Loucy (cell line): Measurements from ENCODE around the gene C1orf141.

Source experiments
- H2AFZ ChIP-seq: fragments of 200-600 bp; sonication (generic); 2 replicates; pipeline ENCODE4 v1.6.0; 2016; ENCODE audit warnings: antibody characterized with exemption, mild to moderate bottlenecking, low read length, moderate library complexity
- H3F3A ChIP-seq: fragments of 200-600 bp; 2 replicates; pipeline ENCODE4 v1.6.0; 2016; ENCODE audit warnings: antibody characterized with exemption, low read depth, mild to moderate bottlenecking
- H3K27me3 ChIP-seq: fragments of 200-600 bp; sonication (generic); 2 replicates; pipeline ENCODE4 v1.6.1; 2014; ENCODE audit warnings: low read length, mild to moderate bottlenecking; ENCODE audit not compliant: insufficient read depth, poor library complexity, severe bottlenecking
- H3K36me3 ChIP-seq: fragments of 200-600 bp; sonication (generic); 2 replicates; pipeline ENCODE4 v1.6.1; 2016; ENCODE audit warnings: low read length; ENCODE audit not compliant: insufficient read depth
- H3K4me1 ChIP-seq: fragments of 200-600 bp; sonication (generic); 2 replicates; pipeline ENCODE4 v1.5.1; 2014; ENCODE audit warnings: low read length, mild to moderate bottlenecking; ENCODE audit not compliant: insufficient read depth, poor library complexity, severe bottlenecking
- H3K4me2 ChIP-seq: fragments of 200-600 bp; sonication (generic); 2 replicates; pipeline ENCODE4 v1.6.0; 2014; ENCODE audit warnings: antibody characterized with exemption, low read length, low read depth, mild to moderate bottlenecking; ENCODE audit not compliant: poor library complexity, severe bottlenecking
- H3K4me3 ChIP-seq: fragments of 200-600 bp; sonication (generic); 2 replicates; pipeline ENCODE4 v1.5.1; 2014; ENCODE audit warnings: low read length, mild to moderate bottlenecking, mixed read lengths; ENCODE audit not compliant: poor library complexity, severe bottlenecking
- H3K79me2 ChIP-seq: fragments of 200-600 bp; sonication (generic); 2 replicates; pipeline ENCODE4 v1.6.1; 2014; ENCODE audit warnings: low read length; ENCODE audit not compliant: insufficient read depth
- H3K9ac ChIP-seq: fragments of 200-600 bp; sonication (generic); 2 replicates; pipeline ENCODE4 v1.6.0; 2014; ENCODE audit warnings: mild to moderate bottlenecking, low read depth, low read length, moderate library complexity; ENCODE audit not compliant: poor library complexity, severe bottlenecking
- H3K9me2 ChIP-seq: fragments of 200-600 bp; sonication (generic); replicated peaks from 2 replicates; pipeline ENCODE4 v1.6.1; 2016; ENCODE audit warnings: low read depth, low read length, mixed read lengths
- H3K9me3 ChIP-seq: fragments of 200-600 bp; sonication (generic); 2 replicates; pipeline ENCODE4 v1.6.1; 2014; ENCODE audit warnings: mild to moderate bottlenecking, antibody characterized with exemption, low read length, low read depth; ENCODE audit not compliant: insufficient read depth
- H4K20me1 ChIP-seq: fragments of 200-600 bp; sonication (generic); 2 replicates; pipeline ENCODE4 v1.6.0; 2014; ENCODE audit warnings: antibody characterized with exemption, low read length, mild to moderate bottlenecking; ENCODE audit not compliant: insufficient read depth, poor library complexity, severe bottlenecking
- CTCF ChIP-seq: fragments of 200-600 bp; sonication (generic); conservative IDR thresholded peaks from 2 replicates; pipeline ENCODE4 v1.5.1; 2014; ENCODE audit warnings: mild to moderate bottlenecking, antibody characterized with exemption, low read length
- EZH2phosphoT487 ChIP-seq: fragments of 200-600 bp; IDR thresholded peaks from 2 replicates; pipeline ENCODE4 v1.6.1; 2018; ENCODE audit warnings: antibody characterized with exemption, mild to moderate bottlenecking, moderate library complexity, borderline replicate concordance

Gene C1orf141

GRCh38 chr1:67146101-67146500 is 11.3 kb upstream of the C1orf141 start:
- H3K36me3 ChIP-seq = no peaks in the 10 kb centered on the region
- H4K20me1 ChIP-seq = no peaks in the 10 kb centered on the region
- no peaks in the 10 kb centered on the region for H3K9me2 ChIP-seq
- H3K27me3 ChIP-seq = no peaks in the 10 kb centered on the region
- no peaks in the 10 kb centered on the region for H3K9me3 ChIP-seq
- H3K4me1 ChIP-seq = peaks cover 6% of the 10 kb centered on the region
- no peak overlapping the region for H3K4me3 ChIP-seq
- no peaks in the 10 kb centered on the region for H3K79me2 ChIP-seq
- no peak overlapping the region for H3K9ac ChIP-seq
- H3K4me2 ChIP-seq = no peak overlapping the region
- no peak overlapping the region for H2AFZ ChIP-seq
- H3F3A ChIP-seq = no peaks in the 10 kb centered on the region
- no peak for TF ChIP-seq EZH2phosphoT487
- TF ChIP-seq CTCF = no peak

- no peaks in the 10 kb centered on the region for H3K79me2 ChIP-seq
These were observed 9.9 kb upstream of the C1orf141 start for GRCh38 chr1:67144696-67145095.

GRCh38 chr1:67143966-67144365 is 9.2 kb upstream of the C1orf141 start:
- no peak overlapping the region for H3K9ac ChIP-seq

More at GRCh38 chr1:67144696-67145095, 9.9 kb upstream of the C1orf141 start:
- H4K20me1 ChIP-seq = no peaks in the 10 kb centered on the region
- no peaks in the 10 kb centered on the region for H3F3A ChIP-seq
- TF ChIP-seq EZH2phosphoT487 (no peak), CTCF (peak; percentile 78)
- no peaks in the 10 kb centered on the region for H3K27me3 ChIP-seq
- no peak overlapping the region for H3K9ac ChIP-seq
- H3K36me3 ChIP-seq = no peaks in the 10 kb centered on the region
- no peak overlapping the region for H3K4me2 ChIP-seq
- H3K4me3 ChIP-seq = no peak overlapping the region
- no peaks in the 10 kb centered on the region for H3K9me2 ChIP-seq
- H3K4me1 ChIP-seq = peaks cover 6% of the 10 kb centered on the region
- H3K9me3 ChIP-seq = no peaks in the 10 kb centered on the region
- no peak overlapping the region for H2AFZ ChIP-seq

More at GRCh38 chr1:67143966-67144365, 9.2 kb upstream of the C1orf141 start:
- no peaks in the 10 kb centered on the region for H3K36me3 ChIP-seq
- H4K20me1 ChIP-seq = no peaks in the 10 kb centered on the region
- no peaks in the 10 kb centered on the region for H3K27me3 ChIP-seq
- H3K4me2 ChIP-seq = no peak overlapping the region
- no peaks in the 10 kb centered on the region for H3K9me2 ChIP-seq
- H3K9me3 ChIP-seq = no peaks in the 10 kb centered on the region
- no peaks in the 10 kb centered on the region for H3K79me2 ChIP-seq
- no peak overlapping the region for H3K4me3 ChIP-seq
- H2AFZ ChIP-seq = no peak overlapping the region
- no peak for TF ChIP-seq CTCF
- TF ChIP-seq EZH2phosphoT487 = no peak
- H3K4me1 ChIP-seq = peaks cover 5% of the 10 kb centered on the region
- no peaks in the 10 kb centered on the region for H3F3A ChIP-seq
